T follicular helper cell (primary cell): ENCODE data around the gene AMFR.

ENCODE experiments used
- DNase-seq: peaks from one replicate; pipeline ENCODE4 v3.0.0-alpha.2; 2020; ENCODE audit warnings: low read depth

Gene AMFR

DNA sequence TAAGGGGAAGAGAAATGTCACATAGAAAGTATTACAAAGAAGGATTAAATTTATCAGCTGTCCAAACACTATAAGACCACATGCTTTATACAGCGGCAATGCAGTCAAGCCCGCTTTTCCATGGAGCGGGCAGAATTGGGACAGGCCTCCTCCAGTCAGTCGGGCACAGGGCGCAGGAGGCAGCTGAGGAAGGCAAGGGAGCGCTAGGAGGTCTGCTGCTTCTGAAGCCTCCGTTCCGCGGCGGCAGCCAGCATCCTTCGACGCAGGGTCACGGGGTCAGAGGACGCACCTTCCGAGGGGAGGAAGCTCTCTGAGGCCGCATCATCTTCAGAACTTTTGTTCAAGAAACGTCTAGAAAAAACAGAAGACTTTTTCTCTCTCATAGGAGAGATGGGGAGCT, 62.6 kb downstream of the AMFR start:
- no peak for DNase-seq

DNA sequence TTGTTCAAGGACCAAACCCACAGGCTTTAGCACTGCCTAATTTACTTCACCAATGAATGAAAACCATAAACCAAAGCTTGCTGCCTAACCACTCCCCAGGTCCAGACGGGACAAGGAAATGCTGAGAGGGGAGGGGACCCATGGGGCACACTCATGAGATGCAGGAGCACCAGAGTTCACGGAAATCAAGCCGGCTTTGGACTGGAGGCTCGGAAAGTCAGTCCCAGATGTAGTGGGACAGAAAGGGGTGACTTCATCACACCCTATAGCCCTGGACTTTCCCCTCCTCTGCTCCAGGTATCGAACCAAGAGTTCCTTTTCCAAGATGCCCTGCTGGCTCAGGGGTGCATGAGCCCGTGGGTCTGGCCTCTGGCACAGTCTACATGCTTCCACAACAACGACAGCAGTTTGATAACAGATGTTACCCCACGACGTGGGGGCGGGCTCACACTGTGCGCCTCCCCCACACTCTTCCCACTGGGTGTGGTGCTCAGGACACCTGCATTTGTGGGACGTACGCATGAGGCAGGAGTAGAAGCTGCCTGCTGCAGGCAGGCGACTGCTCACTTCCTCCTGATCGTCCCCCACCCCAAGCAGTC, 63.2 kb downstream of the AMFR start:
- DNase-seq, result no peak

- no peak for DNase-seq
These were observed 65.0 kb downstream of the AMFR start for GRCh38 chr16:56360117-56361008.

DNA sequence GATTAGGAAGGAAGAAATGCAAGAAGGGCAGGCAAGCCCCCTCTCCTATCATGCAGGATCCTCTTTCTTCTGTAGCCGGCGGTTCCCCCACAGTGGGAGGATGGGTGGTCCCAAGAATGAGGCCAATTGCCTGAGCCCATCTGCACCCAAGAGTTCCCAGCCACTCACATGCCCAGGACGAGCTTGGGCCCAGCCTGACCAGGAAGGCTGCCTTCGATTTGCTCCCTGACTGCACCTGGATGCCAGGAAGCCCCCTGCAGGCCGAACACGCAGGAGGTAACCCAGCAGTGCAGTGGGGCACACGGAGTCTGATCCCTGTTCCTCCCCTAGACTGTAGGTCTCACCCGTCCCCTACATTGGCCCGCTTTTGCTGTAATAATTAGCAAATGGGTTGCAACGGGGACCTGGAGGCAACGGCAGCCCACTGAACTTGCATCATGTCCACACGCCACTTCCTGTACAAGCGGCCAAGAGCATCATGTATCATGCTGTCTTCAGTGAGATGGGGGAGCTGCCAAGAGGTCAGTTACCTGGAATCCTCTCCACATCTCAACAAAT, 67.5 kb downstream of the AMFR start:
- no peak for DNase-seq

DNA sequence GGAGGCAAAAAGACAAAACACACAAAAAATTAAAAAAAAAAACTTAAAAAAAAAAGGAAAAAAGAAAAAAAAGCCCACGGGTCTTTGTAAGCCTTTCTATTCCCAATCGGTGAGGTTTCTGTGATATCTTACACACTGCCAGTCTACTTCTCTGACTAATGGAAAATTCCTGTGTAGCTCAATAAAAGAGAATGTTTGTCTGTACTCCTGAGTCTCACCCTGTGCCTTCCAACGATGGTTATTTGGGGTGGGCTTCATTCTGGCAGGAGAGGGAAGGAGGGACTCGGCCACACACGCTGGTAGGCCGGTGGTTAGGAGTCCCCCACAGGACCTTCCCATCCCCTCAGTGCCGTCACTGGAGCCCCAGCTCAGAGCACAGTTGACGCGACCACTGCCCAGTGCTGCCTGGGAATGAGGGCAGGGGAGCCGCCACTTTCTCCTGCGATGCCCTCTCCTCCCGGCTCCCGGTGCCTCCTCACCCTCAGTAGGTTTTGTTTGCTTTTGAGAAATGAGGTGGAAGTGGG, 68.0 kb downstream of the AMFR start:
- no peak for DNase-seq

DNA sequence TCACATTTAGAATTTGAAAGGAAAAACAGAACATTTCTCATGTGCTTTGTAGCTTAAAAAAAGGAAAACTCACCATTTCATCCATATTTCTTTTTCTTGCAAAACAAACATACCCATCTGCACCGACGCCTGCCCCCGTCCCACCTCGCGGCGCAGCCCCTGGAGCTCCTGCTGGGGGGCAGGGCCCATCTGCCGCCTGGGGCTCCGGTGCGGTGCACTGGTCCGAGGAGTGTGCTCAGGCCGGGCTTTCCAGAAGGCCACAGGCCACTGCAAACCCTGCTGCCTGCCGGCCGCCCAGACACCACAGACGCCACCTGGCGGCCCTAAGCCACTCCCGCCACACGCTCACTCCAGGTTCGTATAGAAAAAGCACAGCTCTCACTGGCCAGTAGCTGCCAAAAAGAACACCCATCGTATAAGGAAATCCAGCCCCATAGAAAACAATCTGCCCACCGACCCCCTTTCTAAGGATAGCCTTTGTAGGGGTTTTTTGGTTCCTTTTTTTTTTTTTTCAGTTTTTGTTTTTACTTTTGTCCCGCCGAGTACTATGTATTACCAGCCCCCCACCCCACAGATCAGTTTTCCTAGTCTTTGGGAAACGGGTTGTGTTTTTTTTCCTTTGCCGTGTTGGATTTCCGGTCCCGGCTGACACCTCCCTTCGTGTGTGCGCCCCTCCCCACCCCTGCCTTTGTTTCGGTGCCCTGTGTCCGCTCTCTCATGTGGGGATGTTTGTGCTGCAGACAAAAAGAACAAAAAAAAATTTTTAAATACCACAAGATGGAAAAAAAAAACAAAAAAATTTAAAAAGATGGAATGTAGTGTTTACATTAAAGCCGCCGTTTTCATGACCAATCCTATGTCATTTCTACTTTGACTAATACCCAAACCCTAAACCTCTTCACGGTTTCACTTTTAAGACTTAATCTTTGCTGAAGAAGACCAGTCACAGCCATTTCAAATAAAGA, 68.8 kb downstream of the AMFR start:
- DNase-seq, result peak; percentile 19

- no peak for DNase-seq
These were observed 69.5 kb downstream of the AMFR start for GRCh38 chr16:56355786-56356275.

GRCh38 chr16:56355221-56355620, 70.1 kb downstream of the AMFR start:
- no peak for DNase-seq

- DNase-seq, result no peak
These were observed 70.6 kb downstream of the AMFR start for GRCh38 chr16:56354746-56355145.

DNA sequence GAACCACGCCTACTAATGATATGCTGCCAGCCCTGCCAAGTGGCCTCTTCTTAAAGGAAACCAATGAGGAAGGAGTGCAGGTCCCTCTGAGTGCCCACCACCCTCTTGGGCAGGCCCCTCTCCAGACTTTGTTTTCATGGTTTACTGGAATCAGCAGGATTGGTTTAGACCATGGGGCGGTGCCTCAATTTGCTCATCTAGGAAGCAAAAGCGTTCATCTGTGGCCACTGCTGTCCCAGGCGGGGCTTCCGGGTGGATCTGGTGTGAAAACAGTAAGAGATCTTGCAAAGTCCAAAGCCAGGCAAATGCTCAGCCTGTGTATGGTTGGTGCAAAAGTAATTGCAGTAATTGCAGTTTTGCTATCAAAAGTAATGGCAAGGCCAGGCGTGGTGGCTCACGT, 71.3 kb downstream of the AMFR start:
- no peak for DNase-seq

GRCh38 chr16:56353054-56353921, 72.1 kb downstream of the AMFR start:
- DNase-seq, result no peak

DNA sequence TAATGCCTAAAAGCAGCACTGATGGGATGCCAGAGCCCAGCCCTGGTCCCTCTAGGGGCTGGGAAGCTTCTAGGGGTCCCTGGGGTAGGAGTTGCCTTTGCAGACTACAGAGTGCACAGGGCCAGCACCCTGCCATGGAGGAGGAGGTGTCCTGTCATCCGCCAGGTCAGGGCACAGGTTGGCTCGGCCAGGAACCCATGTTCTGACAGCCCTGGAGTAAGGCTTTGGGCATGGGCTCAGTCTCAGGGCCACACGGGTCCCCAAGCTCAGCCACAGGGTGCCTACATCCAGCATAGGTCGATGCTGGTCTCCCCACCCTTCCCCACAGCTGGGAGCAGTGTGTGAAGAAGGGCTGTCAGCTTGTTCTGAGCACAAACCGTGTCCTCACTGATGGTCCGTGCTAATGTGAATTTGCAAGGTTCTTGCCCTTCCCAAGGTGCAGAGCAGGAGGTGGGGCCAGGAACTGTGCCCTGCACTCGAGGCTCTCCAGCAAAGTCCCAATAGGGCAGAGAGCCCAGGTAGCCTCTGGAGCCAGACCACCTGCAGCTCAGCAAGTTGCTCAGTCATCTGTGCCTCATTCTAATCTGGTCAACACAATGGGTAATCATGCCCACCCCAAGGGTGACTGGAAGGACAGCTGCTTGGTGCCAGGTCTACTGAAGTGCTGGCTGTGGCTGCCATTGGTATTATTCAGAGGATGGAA, 72.8 kb downstream of the AMFR start:
- no peak for DNase-seq

GRCh38 chr16:56351481-56351880, 73.9 kb downstream of the AMFR start:
- DNase-seq, result no peak

DNA sequence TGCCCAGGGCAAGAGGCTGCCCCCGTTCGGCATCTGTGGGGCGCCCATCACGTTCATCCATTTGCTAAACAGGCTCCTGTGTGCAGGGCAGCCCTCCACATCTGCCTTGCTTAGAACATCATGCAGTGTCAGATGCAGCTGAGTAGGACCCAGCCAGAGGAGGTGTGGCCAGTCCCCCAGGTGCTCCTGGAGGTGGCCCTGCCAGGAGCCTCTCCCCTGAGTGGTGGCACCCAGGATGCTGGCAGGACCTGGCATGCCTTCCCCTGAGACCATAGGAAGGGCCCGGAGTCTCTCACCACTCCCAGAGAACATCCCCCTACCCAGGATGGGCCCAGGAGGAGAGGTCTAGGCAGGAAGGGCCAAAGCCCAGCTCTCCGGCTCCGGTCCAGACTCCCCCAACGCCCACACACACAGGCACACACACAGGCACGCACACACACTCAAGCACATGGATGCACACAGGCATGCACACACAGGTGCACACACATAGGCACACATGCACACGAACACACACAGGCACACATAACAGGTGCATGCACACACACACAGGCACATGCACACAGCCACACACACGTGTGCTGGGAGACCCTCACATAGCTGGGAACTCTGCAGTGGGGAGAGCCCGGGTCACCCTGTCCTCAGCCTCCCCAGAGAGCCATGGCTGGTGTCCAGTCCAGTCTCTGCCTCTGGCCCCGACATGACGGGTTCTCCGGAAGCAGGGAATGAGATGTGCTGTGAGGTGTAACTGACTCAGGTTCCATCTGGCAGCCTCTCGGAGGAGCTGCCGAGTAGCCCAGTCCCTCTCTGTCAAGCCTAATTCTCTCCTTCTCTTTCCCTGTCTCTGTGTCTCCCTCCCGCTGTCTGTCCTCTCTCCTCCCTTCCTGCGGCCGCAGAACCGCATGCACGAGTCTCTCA, 74.6 kb downstream of the AMFR start:
- no peak for DNase-seq

GRCh38 chr16:56349711-56350161, 75.6 kb downstream of the AMFR start:
- no peak for DNase-seq

DNA sequence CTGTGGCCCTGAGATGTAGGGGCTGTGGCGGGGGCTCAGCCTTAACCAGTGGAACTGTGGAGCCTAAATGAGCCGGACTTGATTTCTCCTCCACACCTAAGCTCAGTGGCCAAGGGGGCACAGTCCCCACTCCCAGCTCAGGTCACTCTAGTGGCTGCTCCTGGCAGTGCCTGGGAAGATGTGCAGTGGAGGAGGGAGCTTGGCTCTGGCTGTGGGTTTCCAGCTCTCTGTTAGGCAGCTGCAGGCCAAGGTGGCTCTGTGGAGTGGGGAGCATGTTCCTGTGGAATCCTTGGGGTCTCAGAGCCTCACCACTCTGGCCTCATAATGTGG, 76.3 kb downstream of the AMFR start:
- DNase-seq, result no peak

DNA sequence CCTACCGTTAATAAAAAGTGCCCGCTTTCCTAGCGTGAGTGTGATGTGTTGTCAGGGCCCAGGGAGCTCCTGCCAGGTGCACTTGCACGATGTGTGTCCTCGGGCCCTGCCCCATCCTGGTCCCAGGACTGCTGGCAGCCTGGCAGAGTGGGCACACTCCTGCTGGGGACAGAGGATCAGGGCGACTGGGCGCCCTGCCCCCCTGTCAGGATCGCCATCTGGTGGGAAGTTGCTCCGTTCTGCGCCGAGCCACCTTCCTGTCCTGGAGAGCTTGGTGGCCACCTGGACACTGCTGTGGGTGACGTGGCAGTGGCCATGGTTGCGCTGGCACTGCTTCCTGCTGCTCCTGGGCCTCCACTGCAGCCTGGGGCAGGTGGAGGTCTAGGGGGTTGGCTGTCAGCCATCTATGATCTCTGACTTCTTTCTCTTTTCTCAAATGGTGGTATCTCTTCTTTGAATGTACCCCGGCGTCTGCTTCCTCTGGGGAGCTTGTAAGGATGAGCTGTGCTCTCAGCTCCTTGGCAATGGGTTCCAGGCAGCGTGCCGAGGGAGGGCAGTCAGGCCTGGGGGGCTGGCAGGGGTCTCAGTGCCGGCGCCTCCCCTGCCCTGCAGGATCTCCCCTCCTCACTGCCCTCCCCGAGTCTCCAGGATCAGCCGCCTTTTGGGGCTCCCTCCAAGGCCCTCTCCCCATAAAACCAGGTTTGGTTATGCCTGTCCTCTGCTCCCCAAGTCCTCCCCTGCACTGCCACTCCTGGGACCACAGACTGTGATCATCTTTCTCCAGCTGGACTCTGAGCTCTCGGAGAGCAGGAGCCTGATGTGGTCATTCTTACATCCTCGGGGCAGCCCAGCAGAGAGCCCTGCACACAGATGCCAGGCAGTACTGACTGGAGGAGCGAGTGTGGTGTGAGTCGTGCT, 76.9 kb downstream of the AMFR start:
- no peak for DNase-seq

- DNase-seq, result no peak
These were observed 77.7 kb downstream of the AMFR start for GRCh38 chr16:56347670-56348069.
